HepG2 (cell line): ENCODE results near the gene ARPIN. TPM values are rescaled to one million over a fixed set of nuclear protein-coding genes. Genes with fewer than 3 reads are reported as not detected.

ENCODE experiments used
- AKNA ChIP-seq: sonication (generic); formaldehyde crosslinking; IDR thresholded peaks from 2 replicates; pipeline ENCODE4 v1.4.0; 2020; ENCODE audit warnings: missing genetic modification reagents, borderline replicate concordance
- ATF6 ChIP-seq: sonication (generic); formaldehyde crosslinking; conservative IDR thresholded peaks from 2 replicates; pipeline ENCODE4 v1.4.0; 2020; ENCODE audit warnings: missing genetic modification reagents
- CEBPB ChIP-seq: IDR thresholded peaks from 2 replicates; pipeline ENCODE4 v1.6.1; 2011; ENCODE audit warnings: low read depth, low read length, improper control_type of control experiment, borderline replicate concordance
- EZH2 ChIP-seq: conservative IDR thresholded peaks from 2 replicates; pipeline ENCODE4 v1.6.1; 2012; ENCODE audit warnings: mild to moderate bottlenecking, low read depth, low read length, moderate library complexity
- KLF16 ChIP-seq, 2 experiments: sonication (generic) in 1 of 2; formaldehyde crosslinking in 1 of 2; IDR thresholded peaks; 2 replicates each; pipeline versions ENCODE4 v1.6.1 to v1.8.0; 2016 to 2023; ENCODE audit warnings: missing genetic modification reagents in 2 of 2, missing compliant biosample characterization in 1 of 2
- MAFK ChIP-seq, 2 experiments: IDR thresholded peaks in 1 of 2; conservative IDR thresholded peaks in 1 of 2; 2 replicates each; pipeline ENCODE4 v1.6.1; 2011; ENCODE audit warnings: improper control_type of control experiment in 2 of 2, low read length in 2 of 2
- NR2F1 ChIP-seq, 2 experiments: fragments of 450-650 bp in 1 of 2; formaldehyde crosslinking in 1 of 2; IDR thresholded peaks; 2 replicates each; pipeline versions ENCODE4 v1.5.0 to v1.6.1; 2016 to 2020; ENCODE audit warnings: mild to moderate bottlenecking in 1 of 2, missing compliant biosample characterization in 1 of 2, missing genetic modification reagents in 1 of 2, moderate library complexity in 1 of 2
- POLR2AphosphoS5 ChIP-seq: IDR thresholded peaks from 2 replicates; pipeline ENCODE4 v1.6.1; 2012; ENCODE audit warnings: low read depth, low read length
- SOX6 ChIP-seq, 2 experiments: fragments of 450-650 bp in 1 of 2; sonication (generic) in 1 of 2; formaldehyde crosslinking in 1 of 2; IDR thresholded peaks; 2 replicates each; pipeline versions ENCODE4 v1.4.0 to v1.6.1; 2017 to 2020; ENCODE audit warnings: antibody characterized with exemption in 1 of 2, mild to moderate bottlenecking in 1 of 2, missing genetic modification reagents in 1 of 2
- STAT5B ChIP-seq: sonication (generic); formaldehyde crosslinking; IDR thresholded peaks from 2 replicates; pipeline ENCODE4 v1.4.0; 2020; ENCODE audit warnings: missing genetic modification reagents
- TFE3 ChIP-seq: IDR thresholded peaks from 2 replicates; pipeline ENCODE4 v1.6.1; 2016
- ZFP41 ChIP-seq: sonication (generic); formaldehyde crosslinking; IDR thresholded peaks from 2 replicates; pipeline ENCODE4 v1.4.0; 2020; ENCODE audit warnings: mild to moderate bottlenecking, missing genetic modification reagents, borderline replicate concordance
- ZFP62 ChIP-seq: sonication (generic); formaldehyde crosslinking; IDR thresholded peaks from 2 replicates; pipeline ENCODE4 v1.4.0; 2020; ENCODE audit warnings: missing genetic modification reagents
- ZNF138 ChIP-seq: sonication (generic); formaldehyde crosslinking; IDR thresholded peaks from 2 replicates; pipeline ENCODE4 v1.5.0; 2020; ENCODE audit warnings: mild to moderate bottlenecking, low read depth, missing genetic modification reagents
- ZNF3 ChIP-seq: IDR thresholded peaks from 2 replicates; pipeline ENCODE4 v1.7.0; 2017; ENCODE audit warnings: inconsistent platforms
- ZNF501 ChIP-seq: sonication (generic); formaldehyde crosslinking; IDR thresholded peaks from 2 replicates; pipeline ENCODE4 v1.5.1; 2020; ENCODE audit warnings: mild to moderate bottlenecking, moderate library complexity, missing genetic modification reagents
- ZNF850 ChIP-seq: sonication (generic); formaldehyde crosslinking; conservative IDR thresholded peaks from 2 replicates; pipeline ENCODE4 v1.9.0; 2021; ENCODE audit warnings: mild to moderate bottlenecking, missing genetic modification reagents
- polyA plus RNA-seq, 8 experiments: library from polyadenylated mRNA; depleted of rRNA in 3 of 8; stranded (reverse) in 7 of 8; unstranded in 1 of 8; fragments of >200 nt; fragmentation: Illumina TruSeq in 4 of 8; extraction: Trizol in 4 of 8; gene quantifications; 2 replicates each; pipeline versions ENCODE4 v1.2.1 to v1.2.3, GENCODE V29; 2011 to 2016; ENCODE audit warnings: low read depth in 4 of 8, missing spikeins in 1 of 8, mixed read lengths in 1 of 8; ENCODE audit not compliant: insufficient read depth in 1 of 8
- total RNA-seq, 5 experiments: library from RNA; depleted of rRNA; stranded (reverse); fragments of >200 nt; fragmentation: Illumina TruSeq; extraction: Trizol; gene quantifications; 2 replicates each; pipeline ENCODE4 v1.2.3, GENCODE V29; 2016; ENCODE audit warnings: low read depth in 1 of 5
- TF ChIP-seq, protein P1 (sequence below): sonication (generic); formaldehyde crosslinking; IDR thresholded peaks from 2 replicates; pipeline ENCODE4 v1.8.0; 2022; ENCODE audit warnings: low read depth, missing genetic modification reagents

Gene ARPIN
- total and polyA plus RNA-seq, 2 of the 13 experiments (the other 11 are each of a cell fraction or from before 2014, with no cell fraction given): 2.8 to 5.0 TPM

- TF ChIP-seq AKNA (CRISPR knock-in tag) (peak; percentile 28; the same call in 1 of the 2 replicates), MAFK (conservative IDR thresholded peaks at IDR 0.05 in 1 of 2, IDR thresholded peaks at IDR 0.05 in 1 of 2; ENCODE audit: low read length in 2 of 2) (no peak), ZNF850 (CRISPR knock-in tag) (0 out of 2 replicates have a peak, but pooled peaks have one; percentile 50), CEBPB (no peak), NR2F1 (CRISPR knock-in tag; IDR thresholded peaks at IDR 0.05) (peak in 1 of 2 experiments; percentile 49; a peak in 1 of 4 replicates), EZH2 (no peak), ZFP41 (CRISPR knock-in tag) (peak; percentile 97; the same call in 1 of the 2 replicates), SOX6 (IDR thresholded peaks at IDR 0.05) (no peak), SOX6 (CRISPR knock-in tag; IDR thresholded peaks at IDR 0.05) (peak; percentile 81), ZFP62 (no peak), POLR2AphosphoS5 (peak; percentile 82), ZNF3 (CRISPR knock-in tag) (peak; percentile 77), TFE3 (CRISPR knock-in tag) (peak; percentile 85), ATF6 (CRISPR knock-in tag) (0 out of 2 replicates have a peak, but pooled peaks have one; percentile 45), STAT5B (peak; percentile 86; the same call in 1 of the 2 replicates), KLF16 (CRISPR knock-in tag; IDR thresholded peaks at IDR 0.05) (peak; percentile 29 to 94; a peak in 2 of 4 replicates), ZNF138 (CRISPR knock-in tag) (peak; percentile 79; the same call in 1 of the 2 replicates), ZNF501 (peak; percentile 98)
- TF ChIP-seq, protein P1, sequence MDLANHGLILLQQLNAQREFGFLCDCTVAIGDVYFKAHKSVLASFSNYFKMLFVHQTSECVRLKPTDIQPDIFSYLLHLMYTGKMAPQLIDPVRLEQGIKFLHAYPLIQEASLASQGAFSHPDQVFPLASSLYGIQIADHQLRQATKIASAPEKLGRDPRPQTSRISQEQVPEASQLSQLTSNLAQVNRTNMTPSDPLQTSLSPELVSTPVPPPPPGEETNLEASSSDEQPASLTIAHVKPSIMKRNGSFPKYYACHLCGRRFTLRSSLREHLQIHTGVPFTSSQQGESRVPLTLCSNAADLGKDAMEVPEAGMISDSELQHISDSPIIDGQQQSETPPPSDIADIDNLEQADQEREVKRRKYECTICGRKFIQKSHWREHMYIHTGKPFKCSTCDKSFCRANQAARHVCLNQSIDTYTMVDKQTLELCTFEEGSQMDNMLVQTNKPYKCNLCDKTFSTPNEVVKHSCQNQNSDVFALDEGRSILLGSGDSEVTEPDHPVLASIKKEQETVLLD (CRISPR knock-in tag): peak; percentile 78; the same call in 1 of the 2 replicates
These were observed 18.9 kb downstream of the ARPIN start, which contains the start of gene AP3S2 (continued) for GRCh38 chr15:89893696-89894447.
